Panc1 (cell line): ENCODE data around the gene EHBP1. TPM values are rescaled to one million over a fixed set of nuclear protein-coding genes. Genes with fewer than 3 reads are reported as not detected.

ENCODE experiments used
- ATAC-seq: fragments of 200-7000 bp; cut with Tn5 transposase; 2 replicates; pipeline ENCODE4 v1.9.1; 2020; ENCODE audit warnings: mild to moderate bottlenecking, moderate library complexity
- BruUV-seq: library from RNA; stranded (reverse); fragments of 400-500 nt; replicated peaks from 2 replicates; lab custom pipeline; 2021; lab: Mats Ljungman, UMichigan
- CTCF ChIA-PET: fragments of 300-600 bp; sonication (Branson Sonifier 250); formaldehyde crosslinking; loops from one replicate; lab custom pipeline; 2022; ENCODE audit warnings: antibody characterized with exemption; lab: Charles Lee
- POLR2A ChIA-PET: fragments of 300-600 bp; sonication (Branson Sonifier 250); formaldehyde crosslinking; loops from one replicate; lab custom pipeline; 2022; ENCODE audit warnings: antibody characterized with exemption; lab: Charles Lee
- DNase-seq: peaks from one replicate; pipeline ENCODE4 v3.0.0-alpha.2; 2010; ENCODE audit warnings: low read depth, low spot score
- H3K27ac ChIP-seq: 2 replicates; pipeline ENCODE4 v1.5.1; 2011; ENCODE audit warnings: mild to moderate bottlenecking, low read length, inconsistent platforms
- H3K27me3 ChIP-seq: fragments of 200-500 bp; sonication (Bioruptor generic); 2 replicates; pipeline ENCODE4 v1.6.0; 2014; ENCODE audit warnings: low read length, inconsistent platforms; ENCODE audit not compliant: control insufficient read depth, insufficient read depth
- H3K36me3 ChIP-seq: fragments of 200-500 bp; sonication (Bioruptor generic); 2 replicates; pipeline ENCODE4 v1.5.1; 2014; ENCODE audit warnings: inconsistent platforms, mild to moderate bottlenecking, low read length, moderate library complexity; ENCODE audit not compliant: control insufficient read depth, insufficient read depth
- H3K4me1 ChIP-seq: 2 replicates; pipeline ENCODE4 v1.5.1; 2011; ENCODE audit warnings: inconsistent platforms, mild to moderate bottlenecking, low read length, moderate library complexity; ENCODE audit not compliant: control insufficient read depth, insufficient read depth
- H3K4me3 ChIP-seq, 2 experiments: 2 replicates each; pipeline ENCODE4 v1.5.1; 2011 to 2012; ENCODE audit warnings: low read depth in 2 of 2, low read length in 2 of 2, mild to moderate bottlenecking in 2 of 2, inconsistent platforms in 1 of 2, moderate library complexity in 1 of 2
- H3K9me3 ChIP-seq: fragments of 200-500 bp; sonication (Bioruptor generic); 2 replicates; pipeline ENCODE4 v1.5.1; 2014; ENCODE audit warnings: low read depth, mild to moderate bottlenecking, inconsistent platforms, low read length, moderate library complexity; ENCODE audit not compliant: control insufficient read depth, insufficient read depth
- POLR2AphosphoS5 ChIP-seq: IDR thresholded peaks from 2 replicates; pipeline ENCODE4 v1.6.1; 2012; ENCODE audit warnings: mild to moderate bottlenecking, low read depth, low read length, moderate library complexity
- SIN3A ChIP-seq: IDR thresholded peaks from 2 replicates; pipeline ENCODE4 v1.6.1; 2012; ENCODE audit warnings: low read depth, mild to moderate bottlenecking, low read length, moderate library complexity, borderline replicate concordance; ENCODE audit not compliant: insufficient read depth
- TCF7L2 ChIP-seq: IDR thresholded peaks from 2 replicates; pipeline ENCODE4 v1.6.1; 2011; ENCODE audit warnings: mild to moderate bottlenecking, low read depth, low read length, inconsistent platforms
- in situ Hi-C: cut with HindIII; loops from 2 replicates; pipeline ENCODE4 v1.10.0; 2016; ENCODE audit warnings: low sequenced_read_pairs, low pct_unique_long_range_greater_than_20kb
- intact Hi-C: fragments of 100-400 bp; cut with micrococcal nuclease; formaldehyde crosslinking; loops from one replicate; pipeline ENCODE4 v1.10.0; 2022; ENCODE audit not compliant: unreplicated experiment
- total RNA-seq: library from RNA; stranded (reverse); gene quantifications from one replicate; pipeline ENCODE4 v1.2.1, GENCODE V29; 2021; ENCODE audit not compliant: unreplicated experiment
- TF ChIP-seq, protein P1 (sequence below), 2 experiments: IDR thresholded peaks; 2 replicates each; pipeline ENCODE4 v1.6.1; 2011 to 2012; ENCODE audit warnings: low read depth in 2 of 2, control low read depth in 1 of 2, low read length in 1 of 2, mild to moderate bottlenecking in 1 of 2, moderate library complexity in 1 of 2; ENCODE audit not compliant: insufficient read depth in 1 of 2
- TF ChIP-seq, protein P2 (sequence below): fragments of 450-650 bp; IDR thresholded peaks from 2 replicates; pipeline ENCODE4 v1.5.1; 2017; ENCODE audit warnings: mild to moderate bottlenecking

Gene EHBP1
- total RNA-seq, 1 experiment from 2014 or later: 46.1 TPM

DNA sequence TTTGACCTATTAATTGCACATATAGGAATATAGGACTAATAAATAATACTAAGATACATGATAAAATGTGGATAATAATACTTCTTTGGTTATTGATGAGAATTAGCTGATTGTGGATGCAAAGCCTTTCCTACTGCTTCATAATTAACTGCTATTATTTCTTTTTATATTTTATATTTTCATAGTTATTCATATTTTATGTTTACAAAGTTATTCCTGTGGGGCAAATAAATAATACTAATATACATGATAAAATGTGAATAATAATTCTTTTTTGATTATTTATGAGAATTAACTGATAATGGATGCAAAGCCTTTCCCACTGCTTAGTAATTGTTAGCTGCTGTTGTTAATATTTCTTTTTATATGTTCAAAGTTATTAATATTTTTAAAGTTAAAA, 146.7 kb downstream of the EHBP1 start:
- Histone ChIP-seq H3K4me1 (peaks cover 5% of the 10 kb centered on the region; the same call in 1 of the 2 replicates), H3K4me3 (no peak overlapping the region), H3K27ac (no peak overlapping the region), H3K36me3 (no peaks in the 10 kb centered on the region), H3K27me3 (no peaks in the 10 kb centered on the region), H3K9me3 (no peaks in the 10 kb centered on the region)
- intact Hi-C loops: no loop called here
- TF ChIP-seq, protein P1, sequence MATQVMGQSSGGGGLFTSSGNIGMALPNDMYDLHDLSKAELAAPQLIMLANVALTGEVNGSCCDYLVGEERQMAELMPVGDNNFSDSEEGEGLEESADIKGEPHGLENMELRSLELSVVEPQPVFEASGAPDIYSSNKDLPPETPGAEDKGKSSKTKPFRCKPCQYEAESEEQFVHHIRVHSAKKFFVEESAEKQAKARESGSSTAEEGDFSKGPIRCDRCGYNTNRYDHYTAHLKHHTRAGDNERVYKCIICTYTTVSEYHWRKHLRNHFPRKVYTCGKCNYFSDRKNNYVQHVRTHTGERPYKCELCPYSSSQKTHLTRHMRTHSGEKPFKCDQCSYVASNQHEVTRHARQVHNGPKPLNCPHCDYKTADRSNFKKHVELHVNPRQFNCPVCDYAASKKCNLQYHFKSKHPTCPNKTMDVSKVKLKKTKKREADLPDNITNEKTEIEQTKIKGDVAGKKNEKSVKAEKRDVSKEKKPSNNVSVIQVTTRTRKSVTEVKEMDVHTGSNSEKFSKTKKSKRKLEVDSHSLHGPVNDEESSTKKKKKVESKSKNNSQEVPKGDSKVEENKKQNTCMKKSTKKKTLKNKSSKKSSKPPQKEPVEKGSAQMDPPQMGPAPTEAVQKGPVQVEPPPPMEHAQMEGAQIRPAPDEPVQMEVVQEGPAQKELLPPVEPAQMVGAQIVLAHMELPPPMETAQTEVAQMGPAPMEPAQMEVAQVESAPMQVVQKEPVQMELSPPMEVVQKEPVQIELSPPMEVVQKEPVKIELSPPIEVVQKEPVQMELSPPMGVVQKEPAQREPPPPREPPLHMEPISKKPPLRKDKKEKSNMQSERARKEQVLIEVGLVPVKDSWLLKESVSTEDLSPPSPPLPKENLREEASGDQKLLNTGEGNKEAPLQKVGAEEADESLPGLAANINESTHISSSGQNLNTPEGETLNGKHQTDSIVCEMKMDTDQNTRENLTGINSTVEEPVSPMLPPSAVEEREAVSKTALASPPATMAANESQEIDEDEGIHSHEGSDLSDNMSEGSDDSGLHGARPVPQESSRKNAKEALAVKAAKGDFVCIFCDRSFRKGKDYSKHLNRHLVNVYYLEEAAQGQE (IDR thresholded peaks at IDR 0.05; ENCODE audit: insufficient read depth in 1 of 2, low read depth in 2 of 2, low read length in 1 of 2): no peak
- no peak for ATAC-seq
- ChIA-PET POLR2A (no interaction called here), CTCF (interaction anchor here (0.7 kb wide), 1 partner anchor 59 kb away, joined by 3 read pairs; no protein-coding TSS in a partner anchor)
- BruUV-seq: no TSS peak
- in situ Hi-C loops: no loop called here
- no peak for DNase-seq

DNA sequence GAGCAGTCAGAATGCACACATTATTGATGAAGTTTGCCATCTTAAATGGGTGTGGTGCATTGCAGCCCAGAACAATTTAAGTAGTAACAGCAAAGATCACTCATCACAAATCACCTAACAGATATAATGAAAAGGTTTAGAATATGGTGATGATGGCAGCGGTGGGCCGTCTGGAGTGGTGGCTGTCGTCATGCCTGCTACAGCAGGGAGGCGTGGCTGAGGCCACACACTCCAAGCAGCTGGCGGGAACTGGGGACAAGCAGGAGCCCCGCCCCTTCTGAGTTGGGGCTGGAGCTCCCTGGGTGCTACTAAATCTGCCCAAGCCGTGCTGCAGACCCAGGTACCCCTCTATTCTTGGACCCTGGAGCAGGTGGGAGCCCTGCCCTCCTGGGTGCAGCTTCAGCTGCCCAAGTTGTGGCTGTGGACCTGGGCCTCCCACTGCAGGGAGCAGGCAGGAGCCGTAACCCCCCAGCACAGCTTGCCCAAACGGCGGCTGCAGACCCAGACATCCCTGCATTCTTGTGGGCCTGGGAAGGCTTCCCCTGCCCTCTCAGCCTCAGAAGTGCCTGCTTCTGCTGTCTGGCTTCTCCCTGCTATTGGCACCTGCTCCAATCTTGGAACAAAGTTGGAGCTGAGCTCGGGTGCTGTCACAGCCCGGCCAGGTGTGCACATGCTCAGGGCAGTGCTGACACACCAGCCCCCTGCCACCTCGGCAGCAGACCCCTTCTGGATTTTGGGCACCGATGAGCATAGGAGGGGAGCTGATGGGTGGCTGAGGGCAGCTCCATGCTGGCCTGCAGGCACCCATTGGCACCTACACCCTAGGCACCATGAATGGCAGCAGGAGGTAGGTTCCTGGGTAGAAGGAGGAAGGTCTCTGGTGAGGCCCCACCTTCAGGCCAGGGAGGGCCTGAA, 149.3 kb downstream of the EHBP1 start:
- no peaks in the 10 kb centered on the region for H3K27me3 ChIP-seq
- no peak overlapping the region for H3K27ac ChIP-seq
- H3K4me1 ChIP-seq: peaks cover 5% of the 10 kb centered on the region; the same call in 1 of the 2 replicates
- in situ Hi-C loops (no loop called here), intact Hi-C loops (no loop called here)
- ATAC-seq: no peak
- H3K4me3 ChIP-seq: no peak overlapping the region
- H3K9me3 ChIP-seq: no peaks in the 10 kb centered on the region
- H3K36me3 ChIP-seq: no peaks in the 10 kb centered on the region
- TF ChIP-seq POLR2AphosphoS5 (no peak), TCF7L2 (no peak), SIN3A (no peak)
- TF ChIP-seq, protein P2, sequence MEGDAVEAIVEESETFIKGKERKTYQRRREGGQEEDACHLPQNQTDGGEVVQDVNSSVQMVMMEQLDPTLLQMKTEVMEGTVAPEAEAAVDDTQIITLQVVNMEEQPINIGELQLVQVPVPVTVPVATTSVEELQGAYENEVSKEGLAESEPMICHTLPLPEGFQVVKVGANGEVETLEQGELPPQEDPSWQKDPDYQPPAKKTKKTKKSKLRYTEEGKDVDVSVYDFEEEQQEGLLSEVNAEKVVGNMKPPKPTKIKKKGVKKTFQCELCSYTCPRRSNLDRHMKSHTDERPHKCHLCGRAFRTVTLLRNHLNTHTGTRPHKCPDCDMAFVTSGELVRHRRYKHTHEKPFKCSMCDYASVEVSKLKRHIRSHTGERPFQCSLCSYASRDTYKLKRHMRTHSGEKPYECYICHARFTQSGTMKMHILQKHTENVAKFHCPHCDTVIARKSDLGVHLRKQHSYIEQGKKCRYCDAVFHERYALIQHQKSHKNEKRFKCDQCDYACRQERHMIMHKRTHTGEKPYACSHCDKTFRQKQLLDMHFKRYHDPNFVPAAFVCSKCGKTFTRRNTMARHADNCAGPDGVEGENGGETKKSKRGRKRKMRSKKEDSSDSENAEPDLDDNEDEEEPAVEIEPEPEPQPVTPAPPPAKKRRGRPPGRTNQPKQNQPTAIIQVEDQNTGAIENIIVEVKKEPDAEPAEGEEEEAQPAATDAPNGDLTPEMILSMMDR: no peak
- TF ChIP-seq, protein P1 (IDR thresholded peaks at IDR 0.05; ENCODE audit: insufficient read depth in 1 of 2, low read depth in 2 of 2, low read length in 1 of 2): no peak
- no TSS peak for BruUV-seq
- DNase-seq: no peak
- POLR2A ChIA-PET: no interaction called here
- CTCF ChIA-PET: no interaction called here
